GM19328 (cell line): ENCODE data around the gene GSTA4.
"Not testable (repeated sequence)": the region's sequence is repeated elsewhere in the genome, so short reads cannot be mapped to it uniquely, and the experiment has no call there.

Source experiments
- ATAC-seq: cut with Tn5 transposase; IDR thresholded peaks from one replicate; pipeline ENCODE4 v1.9.1; 2021; ENCODE audit warnings: mild to moderate bottlenecking, moderate library complexity; ENCODE audit not compliant: unreplicated experiment

The GSTA4 gene

GRCh38 chr6:53014744-53015143 lies 19.7 kb upstream of the GSTA4 start:
- no peak for ATAC-seq

GRCh38 chr6:53014063-53014462 lies 19.0 kb upstream of the GSTA4 start:
- no peak for ATAC-seq

- no peak for ATAC-seq
Measured at GRCh38 chr6:53011979-53012378, 16.9 kb upstream of the GSTA4 start.

GRCh38 chr6:53010504-53010903 lies 15.4 kb upstream of the GSTA4 start:
- ATAC-seq: no peak

- no peak for ATAC-seq
Measured at GRCh38 chr6:53009511-53009910, 14.4 kb upstream of the GSTA4 start.

- ATAC-seq: no peak
Measured at GRCh38 chr6:53009056-53009455, 14.0 kb upstream of the GSTA4 start.

- not testable (repeated sequence) for ATAC-seq
Measured at GRCh38 chr6:53008192-53008687, 13.2 kb upstream of the GSTA4 start.

- no peak for ATAC-seq
Measured at GRCh38 chr6:53005663-53006250, 10.7 kb upstream of the GSTA4 start.

- ATAC-seq: no peak
Measured at GRCh38 chr6:52999456-52999855, 4.4 kb upstream of the GSTA4 start.

GRCh38 chr6:52998603-52999002 lies 3.5 kb upstream of the GSTA4 start:
- ATAC-seq: no peak

GRCh38 chr6:52995913-52996645 lies 995 bp upstream of the GSTA4 start:
- ATAC-seq: no peak

GRCh38 chr6:52994839-52995088 lies 320 bp downstream of the GSTA4 start:
- peak; percentile 19 for ATAC-seq

- no peak for ATAC-seq
Measured at GRCh38 chr6:52994031-52994838, 849 bp downstream of the GSTA4 start.

- ATAC-seq: no peak
Measured at GRCh38 chr6:52992980-52993920, 1.8 kb downstream of the GSTA4 start.

- no peak for ATAC-seq
Measured at GRCh38 chr6:52990342-52990741, 4.7 kb downstream of the GSTA4 start.

GRCh38 chr6:52985228-52985627 lies 9.9 kb downstream of the GSTA4 start:
- ATAC-seq: no peak

- ATAC-seq: no peak
Measured at GRCh38 chr6:52984247-52984646, 10.8 kb downstream of the GSTA4 start.

GRCh38 chr6:52983159-52983848 lies 11.8 kb downstream of the GSTA4 start:
- no peak for ATAC-seq

GRCh38 chr6:52982680-52983079 lies 12.4 kb downstream of the GSTA4 start:
- no peak for ATAC-seq

GRCh38 chr6:52981222-52981900 lies 13.7 kb downstream of the GSTA4 start:
- ATAC-seq: no peak
